Endothelial cell of umbilical vein (primary cell): Measurements from ENCODE around the gene GSTM3. TPM values are rescaled to one million over a fixed set of nuclear protein-coding genes. Genes with fewer than 3 reads are reported as not detected.

Source experiments
- BruUV-seq: library from RNA; stranded (reverse); fragments of 400-500 nt; replicated peaks from 2 replicates; lab custom pipeline; 2021; lab: Mats Ljungman, UMichigan
- CTCF ChIA-PET: fragments of 300-600, 350-600 bp; sonication (Branson Sonifier 250); formaldehyde crosslinking; loops from one replicate; lab custom pipeline; 2021; ENCODE audit warnings: antibody characterized with exemption, inconsistent platforms; lab: Charles Lee
- POLR2A ChIA-PET: fragments of 300-600, 350-600 bp; sonication (Branson Sonifier 250); formaldehyde crosslinking; loops from one replicate; lab custom pipeline; 2021; ENCODE audit warnings: antibody characterized with exemption, inconsistent platforms; lab: Charles Lee
- DNase-seq: peaks from one replicate; pipeline ENCODE4 v3.0.0-alpha.2; 2011; ENCODE audit warnings: low read depth, low spot score
- FAIRE-seq: peaks from 2 replicates; lab custom pipeline; 2011; peaks lifted over from hg19 to GRCh38; lab: Jason Lieb, UNC
- H2AFZ ChIP-seq: 2 replicates; pipeline ENCODE4 v1.6.0; 2012; ENCODE audit warnings: low read depth, low read length, control low read depth, inconsistent platforms
- H3K27ac ChIP-seq: 2 replicates; pipeline ENCODE4 v1.5.1; 2011; ENCODE audit warnings: low read depth, mild to moderate bottlenecking, control low read depth, low read length, moderate library complexity; ENCODE audit not compliant: insufficient read depth
- H3K27me3 ChIP-seq, 2 experiments: 2 replicates each; pipeline versions ENCODE4 v1.6.0 to v1.6.1; 2011; ENCODE audit warnings: low read length in 2 of 2, mixed read lengths in 1 of 2; ENCODE audit not compliant: control insufficient read depth in 2 of 2, insufficient read depth in 2 of 2
- H3K36me3 ChIP-seq, 2 experiments: 2 replicates in 1 of 2; 3 replicates in 1 of 2; pipeline ENCODE4 v1.5.1; 2011; ENCODE audit warnings: low read length in 2 of 2, mild to moderate bottlenecking in 1 of 2, moderate library complexity in 1 of 2; ENCODE audit not compliant: control insufficient read depth in 2 of 2, insufficient read depth in 2 of 2; ENCODE audit errors: extremely low read depth in 1 of 2
- H3K4me1 ChIP-seq: 3 replicates; pipeline ENCODE4 v1.5.1; 2011; ENCODE audit warnings: mild to moderate bottlenecking, low read length; ENCODE audit not compliant: control insufficient read depth, insufficient read depth; ENCODE audit errors: extremely low read depth
- H3K4me2 ChIP-seq: 2 replicates; pipeline ENCODE4 v1.6.1; 2011; ENCODE audit warnings: low read length, control low read depth, mixed read lengths; ENCODE audit not compliant: insufficient read depth
- H3K4me3 ChIP-seq, 3 experiments: fragments of 200-600 bp in 1 of 3; sonication (generic), shearing (Covaris generic) in 1 of 3; replicated peaks in 1 of 3; 2 replicates each; pipeline ENCODE4 v1.5.1; 2011 to 2016; ENCODE audit warnings: control low read depth in 3 of 3, low read length in 3 of 3, mild to moderate bottlenecking in 2 of 3, inconsistent platforms in 1 of 3, low read depth in 1 of 3, moderate library complexity in 1 of 3; ENCODE audit not compliant: insufficient read depth in 1 of 3
- H3K79me2 ChIP-seq: 2 replicates; pipeline ENCODE4 v1.6.0; 2012; ENCODE audit warnings: low read length, inconsistent platforms; ENCODE audit not compliant: control insufficient read depth, insufficient read depth
- H3K9ac ChIP-seq: replicated peaks from 2 replicates; pipeline ENCODE3; 2011; ENCODE audit warnings: low read length, control low read depth; ENCODE audit not compliant: insufficient read depth; ENCODE audit errors: extremely low read depth
- H3K9me1 ChIP-seq: replicated peaks from 3 replicates; pipeline ENCODE4 v1.6.0; 2011; ENCODE audit warnings: mild to moderate bottlenecking, low read length; ENCODE audit not compliant: control insufficient read depth, insufficient read depth; ENCODE audit errors: extremely low read depth
- H3K9me3 ChIP-seq: replicated peaks from 2 replicates; pipeline ENCODE4 v1.5.1; 2012; ENCODE audit warnings: low read length, inconsistent platforms; ENCODE audit not compliant: control insufficient read depth, insufficient read depth
- H4K20me1 ChIP-seq: replicated peaks from 2 replicates; pipeline ENCODE3; 2011; ENCODE audit warnings: mild to moderate bottlenecking, low read length; ENCODE audit not compliant: control insufficient read depth, insufficient read depth; ENCODE audit errors: extremely low read depth
- JUN ChIP-seq: IDR thresholded peaks from 2 replicates; pipeline ENCODE4 v1.6.1; 2011; ENCODE audit warnings: borderline replicate concordance, low read depth; ENCODE audit not compliant: insufficient read length, insufficient read depth
- dilution Hi-C: fragments of 300-500 bp; cut with MboI; formaldehyde crosslinking; loops from one replicate; pipeline ENCODE4 v1.15.0; 2019; ENCODE audit warnings: low sequenced_read_pairs; ENCODE audit not compliant: extremely low pct_ligation_motif_present
- intact Hi-C: fragments of 100-400 bp; cut with micrococcal nuclease; formaldehyde crosslinking; loops from one replicate; pipeline ENCODE4 v1.10.0; 2022
- polyA plus RNA-seq, 4 experiments: library from polyadenylated mRNA; depleted of rRNA in 3 of 4; stranded (reverse) in 3 of 4; unstranded in 1 of 4; fragments of >200 nt; gene quantifications; 2 replicates each; pipeline versions ENCODE4 v1.2.1 to v1.2.3, GENCODE V29; 2011 to 2012; ENCODE audit warnings: missing spikeins in 1 of 4
- total RNA-seq: library from RNA; stranded (reverse); gene quantifications from 2 replicates; pipeline ENCODE4 v1.2.3, GENCODE V29; 2021
- TF ChIP-seq, protein P1 (sequence below), 2 donors: IDR thresholded peaks; 1 replicate in 1 of 2; 2 replicates in 1 of 2; pipeline ENCODE4 v1.5.1; 2011; ENCODE audit warnings: low read length in 2 of 2, mild to moderate bottlenecking in 2 of 2, moderate library complexity in 2 of 2, control low read depth in 1 of 2, inconsistent platforms in 1 of 2, low read depth in 1 of 2; ENCODE audit not compliant: insufficient read depth in 1 of 2; ENCODE audit errors: extremely low read depth in 1 of 2

Gene GSTM3
- total and polyA plus RNA-seq, 2 donors (not counting 3 experiments of a cell fraction or from before 2014, with no cell fraction given): 27.9 to 52.0 TPM

DNA sequence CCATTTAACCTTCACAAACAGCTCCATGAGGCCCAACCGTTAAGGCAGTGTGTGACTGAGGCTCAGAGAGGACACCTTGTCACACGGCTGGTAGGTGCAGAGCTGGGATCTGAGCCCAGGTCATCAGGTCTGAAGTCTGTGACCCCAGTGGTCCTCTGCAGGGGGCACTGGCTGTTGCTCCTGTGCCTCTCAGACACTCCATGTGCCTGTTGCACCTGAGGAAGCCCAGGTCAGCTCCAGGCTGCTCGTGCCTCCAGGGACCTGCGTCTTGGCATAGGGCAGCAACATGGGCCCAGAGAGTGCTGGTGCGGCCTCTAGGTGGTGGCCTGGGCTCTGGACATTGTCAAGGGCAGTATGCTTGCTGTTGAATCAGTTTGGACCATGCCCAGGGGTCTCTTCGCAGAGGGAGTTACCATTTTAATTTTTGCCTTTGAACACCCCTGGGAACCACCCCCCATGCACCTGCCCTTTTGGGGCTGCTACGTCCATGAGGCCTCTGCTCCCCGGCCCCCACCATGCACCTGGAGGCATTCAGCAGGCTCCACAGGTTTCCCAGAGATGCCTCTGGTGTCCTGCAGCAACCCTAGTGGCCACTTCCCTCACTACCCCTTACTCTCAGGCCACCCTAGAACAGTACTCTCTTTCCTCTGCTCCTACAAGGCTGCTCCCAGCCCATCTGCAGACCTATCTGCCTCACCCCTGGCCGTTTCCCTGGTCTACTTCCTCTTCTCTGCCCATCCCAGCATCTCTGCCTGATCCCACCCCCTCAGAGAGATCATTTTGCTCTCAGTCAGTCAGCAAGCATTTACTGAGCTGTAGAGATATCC lies 48.1 kb upstream of the GSTM3 start:
- H4K20me1 ChIP-seq: no peaks in the 10 kb centered on the region
- H3K4me1 ChIP-seq: peaks cover 39% of the 10 kb centered on the region
- no peak overlapping the region for H3K4me2 ChIP-seq
- H3K4me3 ChIP-seq: no peak overlapping the region
- no peak overlapping the region for H3K27ac ChIP-seq
- no peaks in the 10 kb centered on the region for H3K79me2 ChIP-seq
- no peak for TF ChIP-seq JUN
- TF ChIP-seq, protein P1, sequence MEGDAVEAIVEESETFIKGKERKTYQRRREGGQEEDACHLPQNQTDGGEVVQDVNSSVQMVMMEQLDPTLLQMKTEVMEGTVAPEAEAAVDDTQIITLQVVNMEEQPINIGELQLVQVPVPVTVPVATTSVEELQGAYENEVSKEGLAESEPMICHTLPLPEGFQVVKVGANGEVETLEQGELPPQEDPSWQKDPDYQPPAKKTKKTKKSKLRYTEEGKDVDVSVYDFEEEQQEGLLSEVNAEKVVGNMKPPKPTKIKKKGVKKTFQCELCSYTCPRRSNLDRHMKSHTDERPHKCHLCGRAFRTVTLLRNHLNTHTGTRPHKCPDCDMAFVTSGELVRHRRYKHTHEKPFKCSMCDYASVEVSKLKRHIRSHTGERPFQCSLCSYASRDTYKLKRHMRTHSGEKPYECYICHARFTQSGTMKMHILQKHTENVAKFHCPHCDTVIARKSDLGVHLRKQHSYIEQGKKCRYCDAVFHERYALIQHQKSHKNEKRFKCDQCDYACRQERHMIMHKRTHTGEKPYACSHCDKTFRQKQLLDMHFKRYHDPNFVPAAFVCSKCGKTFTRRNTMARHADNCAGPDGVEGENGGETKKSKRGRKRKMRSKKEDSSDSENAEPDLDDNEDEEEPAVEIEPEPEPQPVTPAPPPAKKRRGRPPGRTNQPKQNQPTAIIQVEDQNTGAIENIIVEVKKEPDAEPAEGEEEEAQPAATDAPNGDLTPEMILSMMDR (IDR thresholded peaks at IDR 0.05; ENCODE audit: extremely low read depth in 1 of 2, insufficient read depth in 1 of 2, low read depth in 1 of 2, low read length in 2 of 2): peak; percentile 30 to 51
- H3K36me3 ChIP-seq: no peaks in the 10 kb centered on the region
- intact Hi-C loops: no loop called here
- DNase-seq (no peak), FAIRE-seq (no peak)
- H3K27me3 ChIP-seq: no peaks in the 10 kb centered on the region
- H2AFZ ChIP-seq: no peak overlapping the region
- BruUV-seq: no TSS peak
- H3K9me3 ChIP-seq: no peaks in the 10 kb centered on the region
- dilution Hi-C loops: loop anchor here (25.0 kb wide), 1 partner anchor 223 kb away; no protein-coding TSS in a partner anchor
- H3K9me1 ChIP-seq: no peaks in the 10 kb centered on the region
- POLR2A ChIA-PET: no interaction called here
- CTCF ChIA-PET: interaction anchor here (0.6 to 17.2 kb wide), 8 partner anchors 11 to 193 kb away, joined by 3 to 807 read pairs (median 6); partner anchors contain the start of gene AHCYL1
- H3K9ac ChIP-seq: no peak overlapping the region
